Measurements from ENCODE around the gene MAP4K4.

MAP4K4 gene

GRCh38 chr2:101792208-101792607 is 94.7 kb downstream of the MAP4K4 start:
- H3K27me3 Mint-ChIP-seq = no peaks in the 10 kb centered on the region
- H3K36me3 Mint-ChIP-seq = peaks cover 43% of the 10 kb centered on the region
- peaks cover 90% of the 10 kb centered on the region for H3K4me1 Mint-ChIP-seq
- no peak overlapping the region for H3K4me3 Mint-ChIP-seq
- no peaks in the 10 kb centered on the region for H3K9me3 Mint-ChIP-seq
- H3K27ac Mint-ChIP-seq = peak overlapping the region; percentile 58
- ATAC-seq = peak; percentile 62

- Mint-ChIP-seq H3K36me3 (peaks cover 43% of the 10 kb centered on the region), H3K9me3 (no peaks in the 10 kb centered on the region), H3K27me3 (no peaks in the 10 kb centered on the region), H3K27ac (peak overlapping the region; percentile 24), H3K4me3 (no peak overlapping the region), H3K4me1 (peaks cover 85% of the 10 kb centered on the region)
- no peak for ATAC-seq
Measured at GRCh38 chr2:101793277-101793969, 95.9 kb downstream of the MAP4K4 start.

GRCh38 chr2:101794141-101794540 is 96.6 kb downstream of the MAP4K4 start:
- no peak overlapping the region for H3K4me3 Mint-ChIP-seq
- peaks cover 80% of the 10 kb centered on the region for H3K4me1 Mint-ChIP-seq
- no peaks in the 10 kb centered on the region for H3K9me3 Mint-ChIP-seq
- peaks cover 45% of the 10 kb centered on the region for H3K36me3 Mint-ChIP-seq
- no peaks in the 10 kb centered on the region for H3K27me3 Mint-ChIP-seq
- ATAC-seq = no peak
- H3K27ac Mint-ChIP-seq = peak overlapping the region; percentile 24

- peaks cover 79% of the 10 kb centered on the region for H3K4me1 Mint-ChIP-seq
- H3K36me3 Mint-ChIP-seq = peaks cover 43% of the 10 kb centered on the region
- H3K9me3 Mint-ChIP-seq = no peaks in the 10 kb centered on the region
- H3K27ac Mint-ChIP-seq = no peak overlapping the region
- H3K4me3 Mint-ChIP-seq = no peak overlapping the region
- no peak for ATAC-seq
- no peaks in the 10 kb centered on the region for H3K27me3 Mint-ChIP-seq
Measured at GRCh38 chr2:101795033-101795432, 97.5 kb downstream of the MAP4K4 start.

- Mint-ChIP-seq H3K9me3 (no peaks in the 10 kb centered on the region), H3K36me3 (peaks cover 37% of the 10 kb centered on the region), H3K27me3 (no peaks in the 10 kb centered on the region), H3K4me3 (no peak overlapping the region), H3K4me1 (peaks cover 74% of the 10 kb centered on the region), H3K27ac (peak overlapping the region; percentile 63)
- peak; percentile 62 for ATAC-seq
Measured at GRCh38 chr2:101796825-101797600, 99.5 kb downstream of the MAP4K4 start.

GRCh38 chr2:101801496-101801895 is 104.0 kb downstream of the MAP4K4 start:
- Mint-ChIP-seq H3K27ac (peak overlapping the region; percentile 17), H3K9me3 (no peaks in the 10 kb centered on the region), H3K36me3 (peaks cover 31% of the 10 kb centered on the region), H3K27me3 (no peaks in the 10 kb centered on the region), H3K4me1 (peaks cover 79% of the 10 kb centered on the region), H3K4me3 (no peak overlapping the region)
- no peak for ATAC-seq

- Mint-ChIP-seq H3K4me1 (peaks cover 79% of the 10 kb centered on the region), H3K9me3 (no peaks in the 10 kb centered on the region), H3K27me3 (no peaks in the 10 kb centered on the region), H3K36me3 (peaks cover 32% of the 10 kb centered on the region), H3K27ac (peak overlapping the region; percentile 17), H3K4me3 (no peak overlapping the region)
- ATAC-seq = no peak
Measured at GRCh38 chr2:101802329-101802728, 104.8 kb downstream of the MAP4K4 start.

GRCh38 chr2:101803128-101803527 is 105.6 kb downstream of the MAP4K4 start:
- peak overlapping the region; percentile 17 for H3K27ac Mint-ChIP-seq
- no peak overlapping the region for H3K4me3 Mint-ChIP-seq
- H3K4me1 Mint-ChIP-seq = peaks cover 84% of the 10 kb centered on the region
- no peak for ATAC-seq
- H3K9me3 Mint-ChIP-seq = no peaks in the 10 kb centered on the region
- no peaks in the 10 kb centered on the region for H3K27me3 Mint-ChIP-seq
- H3K36me3 Mint-ChIP-seq = peaks cover 37% of the 10 kb centered on the region

GRCh38 chr2:101803945-101804696 is 106.6 kb downstream of the MAP4K4 start:
- peaks cover 82% of the 10 kb centered on the region for H3K4me1 Mint-ChIP-seq
- H3K27ac Mint-ChIP-seq = peak overlapping the region; percentile 83
- no peak overlapping the region for H3K4me3 Mint-ChIP-seq
- peaks cover 35% of the 10 kb centered on the region for H3K36me3 Mint-ChIP-seq
- no peaks in the 10 kb centered on the region for H3K27me3 Mint-ChIP-seq
- H3K9me3 Mint-ChIP-seq = no peaks in the 10 kb centered on the region
- ATAC-seq = no peak

GRCh38 chr2:101805152-101806088 is 107.9 kb downstream of the MAP4K4 start:
- Mint-ChIP-seq H3K27ac (peak overlapping the region; percentile 83), H3K27me3 (no peaks in the 10 kb centered on the region), H3K36me3 (peaks cover 30% of the 10 kb centered on the region), H3K4me3 (peak overlapping the region; percentile 3), H3K4me1 (peaks cover 75% of the 10 kb centered on the region), H3K9me3 (no peaks in the 10 kb centered on the region)
- no peak for ATAC-seq

- no peaks in the 10 kb centered on the region for H3K27me3 Mint-ChIP-seq
- H3K36me3 Mint-ChIP-seq = peaks cover 26% of the 10 kb centered on the region
- peaks cover 76% of the 10 kb centered on the region for H3K4me1 Mint-ChIP-seq
- peak overlapping the region; percentile 57 for H3K4me3 Mint-ChIP-seq
- no peaks in the 10 kb centered on the region for H3K9me3 Mint-ChIP-seq
- peak overlapping the region; percentile 83 for H3K27ac Mint-ChIP-seq
- peak; percentile 88 for ATAC-seq
Measured at GRCh38 chr2:101806123-101806522, 108.6 kb downstream of the MAP4K4 start.

GRCh38 chr2:101806701-101807100 is 109.2 kb downstream of the MAP4K4 start:
- H3K4me3 Mint-ChIP-seq = peak overlapping the region; percentile 60
- peak; percentile 76 for ATAC-seq

GRCh38 chr2:101807242-101807641 is 109.7 kb downstream of the MAP4K4 start:
- peaks cover 75% of the 10 kb centered on the region for H3K4me1 Mint-ChIP-seq
- H3K27ac Mint-ChIP-seq = peak overlapping the region; percentile 83
- H3K9me3 Mint-ChIP-seq = peaks cover 3% of the 10 kb centered on the region
- no peak overlapping the region for H3K4me3 Mint-ChIP-seq
- no peaks in the 10 kb centered on the region for H3K27me3 Mint-ChIP-seq
- peaks cover 26% of the 10 kb centered on the region for H3K36me3 Mint-ChIP-seq
- peak; percentile 39 for ATAC-seq

More at GRCh38 chr2:101806701-101807100, 109.2 kb downstream of the MAP4K4 start:
- H3K36me3 Mint-ChIP-seq = peaks cover 28% of the 10 kb centered on the region
- H3K27ac Mint-ChIP-seq = peak overlapping the region; percentile 83
- peaks cover 76% of the 10 kb centered on the region for H3K4me1 Mint-ChIP-seq
- peaks cover 3% of the 10 kb centered on the region for H3K9me3 Mint-ChIP-seq
- H3K27me3 Mint-ChIP-seq = no peaks in the 10 kb centered on the region

GRCh38 chr2:101808006-101808562 is 110.6 kb downstream of the MAP4K4 start:
- ATAC-seq = no peak
- Mint-ChIP-seq H3K27ac (no peak overlapping the region), H3K4me3 (no peak overlapping the region), H3K36me3 (peaks cover 23% of the 10 kb centered on the region), H3K4me1 (peaks cover 72% of the 10 kb centered on the region), H3K27me3 (no peaks in the 10 kb centered on the region), H3K9me3 (peaks cover 3% of the 10 kb centered on the region)
